Aorta (tissue), 5 donors: ENCODE results near the gene MAP3K5. TPM values are rescaled to one million over a fixed set of nuclear protein-coding genes. Genes with fewer than 3 reads are reported as not detected.

Source experiments
- ATAC-seq: fragments of 200-7000 bp; cut with Tn5 transposase; one replicate; pipeline ENCODE4 v1.9.1; 2022; ENCODE audit warnings: moderate library complexity; ENCODE audit not compliant: low FRiP score
- DNase-seq, 2 donors: peaks; one replicate each; pipeline ENCODE4 v3.0.0-alpha.2; 2020
- H3K27ac ChIP-seq, 2 donors: one replicate each; pipeline ENCODE4 v1.5.1; 2013; ENCODE audit warnings: low read length in 2 of 2, mild to moderate bottlenecking in 2 of 2, moderate library complexity in 2 of 2, control low read depth in 1 of 2, inconsistent platforms in 1 of 2, low read depth in 1 of 2
- H3K27me3 ChIP-seq, 2 donors: one replicate each; pipeline ENCODE4 v1.6.1; 2013; ENCODE audit warnings: control low read depth in 1 of 2, low read length in 1 of 2, mild to moderate bottlenecking in 1 of 2, moderate library complexity in 1 of 2; ENCODE audit not compliant: insufficient read depth in 2 of 2, control insufficient read depth in 1 of 2
- H3K36me3 ChIP-seq, 2 donors: one replicate each; pipeline ENCODE4 v1.6.1; 2013; ENCODE audit warnings: control low read depth in 1 of 2, low read length in 1 of 2, mild to moderate bottlenecking in 1 of 2; ENCODE audit not compliant: insufficient read depth in 2 of 2, control insufficient read depth in 1 of 2
- H3K4me1 ChIP-seq, 2 donors: one replicate each; pipeline ENCODE4 v1.6.1; 2013; ENCODE audit warnings: low read length in 2 of 2, control low read depth in 1 of 2, mild to moderate bottlenecking in 1 of 2, moderate library complexity in 1 of 2; ENCODE audit not compliant: insufficient read depth in 2 of 2, control insufficient read depth in 1 of 2
- H3K4me3 ChIP-seq, 2 donors: one replicate each; pipeline ENCODE4 v1.5.1; 2013; ENCODE audit warnings: low read length in 2 of 2, control low read depth in 1 of 2, mild to moderate bottlenecking in 1 of 2
- H3K9me3 ChIP-seq: one replicate; pipeline ENCODE4 v1.6.1; 2013; ENCODE audit warnings: mild to moderate bottlenecking, low read length; ENCODE audit not compliant: control insufficient read depth
- WGBS, 2 donors: extraction: QIAGEN DNeasy Blood & Tissue Kit; methylation state at CpG; one replicate each; pipeline ENCODE4 v1.1.7; 2013; 5-methylcytosine and 5-hydroxymethylcytosine counted together
- intact Hi-C, 2 donors: fragments of 100-400 bp; cut with DNase I; formaldehyde crosslinking; loops; one replicate each; pipeline versions ENCODE4 v1.14.2 to v1.15.0; 2022
- polyA plus RNA-seq, 2 donors: library from polyadenylated mRNA; stranded (reverse); fragments of 200-250 nt; gene quantifications; one replicate each; pipeline ENCODE4 v1.2.3, GENCODE V29; 2013
- total RNA-seq, 2 donors: library from RNA; stranded (reverse); fragmentation: NEBNext Ultra II Directional; extraction: Animal tissue kit (Norgen Biotek cat#: 25700); gene quantifications; one replicate each; pipeline ENCODE4 v1.2.1, GENCODE V29; 2021
- donor health status: healthy with polysubstance abuse.
- donor health status: Bipolar disorder and iron deficiency.
- donor health status: DM: no; HTN: no; CAD: no.
- donor health status: DM: no; HTN: no; CAD: no.
- donor health status: DM: yes; HTN: yes; CAD: no.

MAP3K5 gene
- total and polyA plus RNA-seq, 4 donors = 16.2 to 48.4 (median 35.7) TPM

- 1 to 2% methylated on average over 5 of the region's 5 CpGs for WGBS, 2 donors
- Histone ChIP-seq H3K4me3 (no peak overlapping the region), H3K27me3 (no peaks in the 10 kb centered on the region), H3K9me3 (no peaks in the 10 kb centered on the region), H3K36me3 (peaks cover 0 to 4% of the 10 kb centered on the region in 2 donors), H3K4me1 (peaks cover 0 to 8% of the 10 kb centered on the region in 2 donors), H3K27ac (peak overlapping the region; percentile 16 to 83)
- DNase-seq (peak; percentile 94 to 96), ATAC-seq (peak; percentile 94)
- intact Hi-C loops = loop anchor here (1.0 to 2.0 kb wide), 5 partner anchors 35 to 149 kb away; partner anchors contain the start of gene MAP3K5 (in 1 of the 2)
These were observed 148.3 kb downstream of the MAP3K5 start for GRCh38 chr6:136643850-136644596.

- peaks cover 0 to 2% of the 10 kb centered on the region in 2 donors for H3K4me1 ChIP-seq
- no peaks in the 10 kb centered on the region for H3K9me3 ChIP-seq
- no peaks in the 10 kb centered on the region for H3K27me3 ChIP-seq
- 93 to 97% methylated on average over 3 of the region's 3 CpGs for WGBS, 2 donors
- no peak for ATAC-seq
- DNase-seq = no peak
- intact Hi-C loops = loop anchor here in 1 of 2 donors (2.0 kb wide), 1 partner anchor 33 kb away; no protein-coding TSS in a partner anchor
- H3K4me3 ChIP-seq = no peak overlapping the region
- no peak overlapping the region for H3K27ac ChIP-seq
- H3K36me3 ChIP-seq = peaks cover 0 to 4% of the 10 kb centered on the region in 2 donors
These were observed 150.3 kb downstream of the MAP3K5 start for GRCh38 chr6:136641873-136642465.

DNA sequence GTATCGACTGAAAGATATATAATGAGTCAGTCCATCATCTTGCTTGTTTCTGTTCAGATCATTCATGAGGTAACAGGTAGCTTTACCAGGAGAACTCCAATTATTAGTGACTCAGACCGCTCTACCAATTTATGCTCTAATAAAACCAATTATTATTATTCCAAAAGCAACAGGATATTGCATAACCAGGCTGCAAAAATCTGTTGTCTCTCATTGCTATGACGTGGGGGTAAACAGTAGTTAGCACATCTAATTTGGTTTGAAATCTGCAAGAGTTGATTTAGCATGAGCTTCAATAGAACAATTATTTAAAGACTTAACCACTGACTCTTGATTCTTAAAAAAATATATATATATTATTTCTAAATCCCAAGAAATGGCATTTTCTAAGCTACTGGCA is 151.1 kb downstream of the MAP3K5 start:
- Histone ChIP-seq H3K4me1 (peaks cover 0 to 2% of the 10 kb centered on the region in 2 donors), H3K27ac (no peak overlapping the region), H3K27me3 (no peaks in the 10 kb centered on the region), H3K9me3 (no peaks in the 10 kb centered on the region), H3K4me3 (no peak overlapping the region), H3K36me3 (peaks cover under 1 to 9% of the 10 kb centered on the region in 2 donors)
- no peak for DNase-seq
- intact Hi-C loops = no loop called here
- WGBS, 2 donors = 92 to 93% methylated on average over 3 of the region's 3 CpGs
- ATAC-seq = no peak

DNA sequence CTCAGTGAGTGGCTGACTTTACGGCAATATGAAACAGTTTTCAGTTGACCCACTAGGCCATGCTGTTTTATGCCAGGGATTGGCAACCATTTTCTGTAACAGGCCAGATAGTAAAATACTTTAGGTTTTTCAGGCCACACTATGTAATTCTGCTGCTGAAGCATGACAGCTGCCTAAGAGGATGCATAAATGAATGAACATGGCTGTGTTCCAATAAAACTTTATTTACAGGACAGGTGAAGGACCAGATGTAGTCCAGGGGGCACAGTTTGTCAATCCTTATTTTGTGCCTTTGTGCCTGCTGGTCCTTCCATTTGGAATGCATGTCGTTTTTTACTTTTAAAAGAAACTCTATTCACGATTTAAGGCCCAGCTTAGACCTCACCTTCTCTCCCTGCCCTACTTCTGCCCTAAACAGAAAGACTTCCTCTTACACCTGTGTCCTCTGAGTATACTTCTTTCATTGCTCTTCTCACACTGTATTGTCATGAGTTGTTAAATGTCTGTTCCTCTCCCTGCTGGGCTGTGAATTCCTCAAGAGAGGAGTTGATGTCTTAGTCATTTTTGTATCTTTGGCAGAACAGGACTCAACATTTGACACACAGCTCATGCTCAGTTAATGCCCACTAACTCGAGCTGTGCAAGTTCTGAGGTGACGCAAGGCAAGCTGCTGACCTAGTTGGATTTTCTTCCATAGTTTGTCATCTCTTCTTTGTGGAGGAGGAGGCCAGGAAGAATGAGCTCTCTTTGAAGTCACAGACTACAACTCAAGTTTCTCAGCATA is 152.0 kb downstream of the MAP3K5 start:
- H3K4me3 ChIP-seq = no peak overlapping the region
- ATAC-seq = no peak
- WGBS, 2 donors = 67 to 73% methylated on average over 5 of the region's 5 CpGs

DNA sequence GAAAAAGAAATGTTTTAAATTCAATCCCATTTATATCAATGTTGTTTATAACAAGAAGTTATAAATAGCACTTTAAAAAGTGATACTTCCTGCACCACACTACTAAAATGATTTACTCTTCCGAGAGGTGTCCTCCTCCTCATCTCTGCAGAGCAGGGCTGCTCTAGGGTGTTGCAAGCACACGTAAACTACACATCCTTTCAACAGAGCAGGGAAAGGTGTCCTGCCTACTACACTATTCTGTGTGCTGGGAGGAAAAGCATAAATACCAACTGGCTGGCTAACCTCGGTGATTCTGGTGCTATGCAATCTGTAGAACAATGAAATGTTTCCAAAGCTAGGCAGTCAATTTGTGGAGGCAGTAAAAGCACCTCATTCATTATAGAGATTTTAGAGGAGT is 152.6 kb downstream of the MAP3K5 start:
- Histone ChIP-seq H3K27me3 (no peaks in the 10 kb centered on the region), H3K4me1 (peaks cover 0 to 2% of the 10 kb centered on the region in 2 donors), H3K9me3 (no peaks in the 10 kb centered on the region), H3K36me3 (peaks cover 3 to 11% of the 10 kb centered on the region in 2 donors), H3K4me3 (no peak overlapping the region), H3K27ac (no peak overlapping the region)
- 68 to 73% methylated on average over 3 of the region's 3 CpGs for WGBS, 2 donors
- ATAC-seq = no peak
- DNase-seq = no peak
- intact Hi-C loops = no loop called here

More for the DNA sequence above, 152.0 kb downstream of the MAP3K5 start:
- peaks cover 0 to 2% of the 10 kb centered on the region in 2 donors for H3K4me1 ChIP-seq
- peak overlapping the region in 1 of 2 donors; percentile 40 for H3K27ac ChIP-seq
- intact Hi-C loops = no loop called here
- no peaks in the 10 kb centered on the region for H3K27me3 ChIP-seq
- no peak for DNase-seq
- H3K9me3 ChIP-seq = no peaks in the 10 kb centered on the region
- peaks cover 3 to 11% of the 10 kb centered on the region in 2 donors for H3K36me3 ChIP-seq

DNA sequence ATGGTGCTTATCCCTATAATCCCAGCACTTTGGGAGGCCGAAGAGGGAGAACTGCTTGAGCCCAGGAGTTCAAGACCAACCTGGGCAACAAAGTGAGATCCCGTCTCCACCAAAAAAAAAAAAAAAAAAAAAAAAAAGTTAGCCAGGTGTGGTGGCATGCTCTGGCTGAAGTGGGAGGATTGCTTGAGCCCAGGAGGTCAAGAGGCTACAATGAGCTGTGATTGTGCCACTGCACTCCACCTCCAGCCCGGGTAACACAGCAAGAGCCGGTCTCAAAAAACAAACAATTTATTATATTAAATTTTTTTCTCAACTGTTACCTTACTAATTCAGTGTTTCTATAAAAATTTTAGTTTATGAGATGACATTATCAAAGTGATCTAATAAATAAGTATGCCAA is 156.7 kb downstream of the MAP3K5 start:
- H3K4me3 ChIP-seq = no peak overlapping the region
- no peak overlapping the region for H3K27ac ChIP-seq
- DNase-seq = no peak
- H3K27me3 ChIP-seq = no peaks in the 10 kb centered on the region
- no peaks in the 10 kb centered on the region for H3K9me3 ChIP-seq
- WGBS, 2 donors = 91 to 97% methylated on average over 4 of the region's 4 CpGs
- peaks cover 6 to 12% of the 10 kb centered on the region in 2 donors for H3K36me3 ChIP-seq
- H3K4me1 ChIP-seq = peaks cover 1 to 2% of the 10 kb centered on the region in 2 donors
- no peak for ATAC-seq
- intact Hi-C loops = no loop called here

DNA sequence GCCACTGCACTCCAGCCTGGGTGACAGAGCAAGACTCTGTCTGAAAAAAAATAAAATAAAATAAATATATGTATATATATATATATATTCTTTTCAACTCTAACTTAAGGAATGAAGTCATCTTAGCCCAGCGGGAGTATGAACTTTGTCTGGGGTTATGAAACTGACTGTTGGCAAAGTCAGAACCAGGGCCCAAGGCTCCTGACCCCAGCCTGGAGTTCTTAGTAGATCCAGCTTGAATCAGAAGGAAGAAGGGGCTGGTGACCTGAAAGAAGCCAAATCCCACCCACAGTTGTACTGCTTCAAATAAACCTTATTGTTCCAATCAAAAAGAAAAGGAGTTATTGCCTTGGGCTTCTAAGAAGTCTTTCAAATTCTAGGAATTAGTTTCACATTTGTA is 158.9 kb downstream of the MAP3K5 start:
- Histone ChIP-seq H3K36me3 (peaks cover 6 to 13% of the 10 kb centered on the region in 2 donors), H3K27ac (no peak overlapping the region), H3K4me3 (no peak overlapping the region), H3K27me3 (no peaks in the 10 kb centered on the region), H3K4me1 (peaks cover 1 to 2% of the 10 kb centered on the region in 2 donors), H3K9me3 (no peaks in the 10 kb centered on the region)
- ATAC-seq = peak; percentile 48
- 79 to 80% methylated on average over 1 of the region's 1 CpG for WGBS, 2 donors
- DNase-seq = no peak
- intact Hi-C loops = no loop called here

GRCh38 chr6:136628996-136629395 is 163.3 kb downstream of the MAP3K5 start:
- H3K27ac ChIP-seq = no peak overlapping the region
- no peaks in the 10 kb centered on the region for H3K9me3 ChIP-seq
- DNase-seq (no peak), ATAC-seq (no peak)
- intact Hi-C loops = no loop called here
- H3K27me3 ChIP-seq = no peaks in the 10 kb centered on the region
- WGBS, 2 donors = 89 to 90% methylated on average over 5 of the region's 5 CpGs
- H3K4me3 ChIP-seq = no peak overlapping the region
- H3K36me3 ChIP-seq = peaks cover 0 to 7% of the 10 kb centered on the region in 2 donors
- H3K4me1 ChIP-seq = peaks cover 0 to 3% of the 10 kb centered on the region in 2 donors
